Upper lobe of left lung (tissue), 4 donors: ENCODE results near the gene INKA1.

ENCODE experiments used
- CTCF ChIP-seq, 6 experiments: fragments of 450-650 bp in 4 of 6; fragments of 200-600 bp in 2 of 6; sonication (generic) in 2 of 6; IDR thresholded peaks; one replicate each; pipeline ENCODE4 v1.5.1; 2016 to 2019; ENCODE audit warnings: antibody characterized with exemption in 6 of 6
- POLR2A ChIP-seq, 4 donors: fragments of 450-650 bp; IDR thresholded peaks; one replicate each; pipeline ENCODE4 v1.5.1; 2016 to 2017; ENCODE audit warnings: antibody characterized with exemption in 4 of 4, mild to moderate bottlenecking in 2 of 4

- TF ChIP-seq POLR2A (IDR thresholded peaks at IDR 0.05) (no peak), CTCF (IDR thresholded peaks at IDR 0.05) (no peak)
These were observed 15.5 kb upstream of the INKA1 start for GRCh38 chr3:49787536-49787935.
